GM23338 (cell line): Measurements from ENCODE around the gene IFNG-AS1. TPM values are rescaled to one million over a fixed set of nuclear protein-coding genes. Genes with fewer than 3 reads are reported as not detected.
A peak's percentile ranks its signal among the peaks of the same experiment; 100 is the strongest.

Experiments
- ATAC-seq: fragments of 200-7000 bp; cut with Tn5 transposase; 3 replicates; pipeline ENCODE4 v1.9.1; 2020
- DNase-seq: peaks from one replicate; pipeline ENCODE4 v3.0.0-alpha.2; 2015; ENCODE audit warnings: low spot score
- H2AFZ ChIP-seq: fragments of 200-600 bp; sonication (generic); 2 replicates; pipeline ENCODE4 v1.8.0; 2016; ENCODE audit warnings: antibody characterized with exemption, mild to moderate bottlenecking, moderate library complexity
- H3F3A ChIP-seq: fragments of 200-600 bp; sonication (generic); replicated peaks from 2 replicates; pipeline ENCODE4 v1.8.0; 2017; ENCODE audit warnings: antibody characterized with exemption, mixed run types, low read depth
- H3K27ac ChIP-seq: fragments of 200-600 bp; sonication (generic); 2 replicates; pipeline ENCODE4 v1.6.1; 2016; ENCODE audit warnings: low read depth
- H3K27me3 ChIP-seq: fragments of 200-600 bp; sonication (generic); 2 replicates; pipeline ENCODE4 v1.8.0; 2016; ENCODE audit warnings: mild to moderate bottlenecking, mixed run types, moderate library complexity; ENCODE audit not compliant: insufficient read depth
- H3K36me3 ChIP-seq: fragments of 200-600 bp; sonication (generic); 2 replicates; pipeline ENCODE4 v1.8.0; 2016; ENCODE audit warnings: mild to moderate bottlenecking; ENCODE audit not compliant: insufficient read depth
- H3K4me1 ChIP-seq: fragments of 200-600 bp; sonication (generic); 2 replicates; pipeline ENCODE4 v1.8.0; 2016; ENCODE audit warnings: mild to moderate bottlenecking, moderate library complexity; ENCODE audit not compliant: insufficient read depth
- H3K4me2 ChIP-seq: fragments of 200-600 bp; sonication (generic); 2 replicates; pipeline ENCODE4 v1.7.1; 2017; ENCODE audit warnings: mixed run types
- H3K4me3 ChIP-seq: fragments of 200-600 bp; sonication (generic); 2 replicates; pipeline ENCODE4 v1.6.1; 2016; ENCODE audit warnings: mixed run types
- H3K79me2 ChIP-seq: fragments of 200-600 bp; sonication (generic); replicated peaks from 2 replicates; pipeline ENCODE4 v1.8.0; 2017; ENCODE audit warnings: mild to moderate bottlenecking; ENCODE audit not compliant: insufficient read depth
- H3K9me2 ChIP-seq: fragments of 200-600 bp; sonication (generic); 2 replicates; pipeline ENCODE4 v1.8.0; 2017; ENCODE audit not compliant: insufficient read depth
- H4K20me1 ChIP-seq: fragments of 200-600 bp; sonication (generic); replicated peaks from 2 replicates; pipeline ENCODE4 v1.8.0; 2017; ENCODE audit warnings: mild to moderate bottlenecking; ENCODE audit not compliant: insufficient read depth
- H3K27ac Mint-ChIP-seq: 2 replicates; pipeline ENCODE4 v1.8.0; 2020; ENCODE audit warnings: inconsistent platforms, mild to moderate bottlenecking, moderate library complexity, mixed read lengths
- H3K27me3 Mint-ChIP-seq: 3 replicates; pipeline ENCODE4 v1.8.0; 2022; ENCODE audit warnings: low read depth, mild to moderate bottlenecking, moderate library complexity, mixed read lengths, inconsistent platforms; ENCODE audit not compliant: insufficient read depth, poor library complexity
- H3K36me3 Mint-ChIP-seq: 3 replicates; pipeline ENCODE4 v1.8.0; 2021; ENCODE audit warnings: low read depth, mild to moderate bottlenecking, inconsistent platforms, moderate library complexity, mixed read lengths
- H3K4me1 Mint-ChIP-seq: 3 replicates; pipeline ENCODE4 v1.8.0; 2020; ENCODE audit warnings: mild to moderate bottlenecking, inconsistent platforms, mixed read lengths
- H3K4me3 Mint-ChIP-seq: 3 replicates; pipeline ENCODE4 v1.8.0; 2021; ENCODE audit warnings: moderate library complexity, mild to moderate bottlenecking, inconsistent platforms, mixed read lengths
- H3K9me3 Mint-ChIP-seq: 3 replicates; pipeline ENCODE4 v1.8.0; 2020; ENCODE audit warnings: moderate library complexity, mild to moderate bottlenecking, inconsistent platforms, mixed read lengths
- CREB1 ChIP-seq: fragments of 250-450 bp; sonication (Bioruptor Pico); IDR thresholded peaks from 2 replicates; pipeline ENCODE4 v1.5.0; 2020; ENCODE audit warnings: low read depth, mild to moderate bottlenecking, moderate library complexity
- EZH2 ChIP-seq: fragments of 200-600 bp; sonication (generic); IDR thresholded peaks from one replicate; pipeline ENCODE4 v1.8.0; 2017; ENCODE audit warnings: antibody characterized with exemption, mild to moderate bottlenecking, low read depth; ENCODE audit not compliant: unreplicated experiment
- EZH2phosphoT487 ChIP-seq: fragments of 200-600 bp; sonication (generic); IDR thresholded peaks from one replicate; pipeline ENCODE4 v1.8.1; 2018; ENCODE audit warnings: antibody characterized with exemption; ENCODE audit not compliant: unreplicated experiment
- JUNB ChIP-seq: IDR thresholded peaks from one replicate; pipeline ENCODE4 v1.6.1; 2016; ENCODE audit warnings: antibody characterized with exemption; ENCODE audit not compliant: unreplicated experiment
- NANOG ChIP-seq: IDR thresholded peaks from 2 replicates; pipeline ENCODE4 v1.6.1; 2016; ENCODE audit warnings: antibody characterized with exemption, borderline replicate concordance
- ZNF331 ChIP-seq: fragments of 250-450 bp; sonication (Bioruptor Pico); IDR thresholded peaks from 2 replicates; pipeline ENCODE4 v1.5.0; 2020; ENCODE audit warnings: low read depth, mild to moderate bottlenecking, moderate library complexity
- polyA plus RNA-seq: library from polyadenylated mRNA; unstranded; fragments of >200 nt; fragmentation: Nextera tagmentation; extraction: Ambion mirVana; gene quantifications from 2 replicates; pipeline ENCODE4 v1.2.1, GENCODE V29; 2016
- total RNA-seq: library from RNA; depleted of rRNA; stranded (reverse); fragments of >200 nt; shearing (Covaris generic); gene quantifications from 2 replicates; pipeline ENCODE4 v1.2.3, GENCODE V29; 2014
- TF ChIP-seq, protein P1 (sequence below): IDR thresholded peaks from one replicate; pipeline ENCODE4 v1.6.1; 2018; ENCODE audit warnings: antibody characterized with exemption; ENCODE audit not compliant: unreplicated experiment
- TF ChIP-seq, protein P2 (sequence below): fragments of 250-450 bp; sonication (Bioruptor Pico); IDR thresholded peaks from 2 replicates; pipeline ENCODE4 v1.5.0; 2020; ENCODE audit warnings: mild to moderate bottlenecking, moderate library complexity
- TF ChIP-seq, protein P3 (sequence below), 2 experiments: fragments of 200-600 bp in 1 of 2; sonication (generic) in 1 of 2; conservative IDR thresholded peaks; 2 replicates each; pipeline versions ENCODE4 v1.5.1 to v1.6.1; 2016 to 2017; ENCODE audit warnings: antibody characterized with exemption in 2 of 2, low read depth in 2 of 2, mild to moderate bottlenecking in 2 of 2, moderate library complexity in 1 of 2

Gene IFNG-AS1
- total and polyA plus RNA-seq, 2 experiments from 2014 or later, result not detected

DNA sequence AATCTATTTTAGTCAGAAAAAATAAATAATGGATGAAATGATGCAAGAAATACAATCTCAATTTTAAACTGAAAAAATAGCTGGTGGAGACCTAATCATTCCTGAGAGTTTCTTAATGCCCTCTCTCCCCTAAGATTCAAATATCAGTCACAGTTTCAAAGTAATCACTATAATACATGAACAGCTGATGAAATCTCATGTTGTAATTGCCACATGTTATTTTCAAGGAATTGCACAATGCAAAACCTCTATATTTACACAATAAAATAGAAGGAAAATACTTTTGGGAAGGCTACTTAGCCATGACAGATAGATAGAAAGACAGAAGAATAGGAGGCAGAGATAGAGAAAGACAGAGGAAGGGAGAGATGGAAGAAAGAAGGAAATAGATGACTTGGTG lies 18.2 kb downstream of the IFNG-AS1 start (continued):
- TF ChIP-seq, protein P1, sequence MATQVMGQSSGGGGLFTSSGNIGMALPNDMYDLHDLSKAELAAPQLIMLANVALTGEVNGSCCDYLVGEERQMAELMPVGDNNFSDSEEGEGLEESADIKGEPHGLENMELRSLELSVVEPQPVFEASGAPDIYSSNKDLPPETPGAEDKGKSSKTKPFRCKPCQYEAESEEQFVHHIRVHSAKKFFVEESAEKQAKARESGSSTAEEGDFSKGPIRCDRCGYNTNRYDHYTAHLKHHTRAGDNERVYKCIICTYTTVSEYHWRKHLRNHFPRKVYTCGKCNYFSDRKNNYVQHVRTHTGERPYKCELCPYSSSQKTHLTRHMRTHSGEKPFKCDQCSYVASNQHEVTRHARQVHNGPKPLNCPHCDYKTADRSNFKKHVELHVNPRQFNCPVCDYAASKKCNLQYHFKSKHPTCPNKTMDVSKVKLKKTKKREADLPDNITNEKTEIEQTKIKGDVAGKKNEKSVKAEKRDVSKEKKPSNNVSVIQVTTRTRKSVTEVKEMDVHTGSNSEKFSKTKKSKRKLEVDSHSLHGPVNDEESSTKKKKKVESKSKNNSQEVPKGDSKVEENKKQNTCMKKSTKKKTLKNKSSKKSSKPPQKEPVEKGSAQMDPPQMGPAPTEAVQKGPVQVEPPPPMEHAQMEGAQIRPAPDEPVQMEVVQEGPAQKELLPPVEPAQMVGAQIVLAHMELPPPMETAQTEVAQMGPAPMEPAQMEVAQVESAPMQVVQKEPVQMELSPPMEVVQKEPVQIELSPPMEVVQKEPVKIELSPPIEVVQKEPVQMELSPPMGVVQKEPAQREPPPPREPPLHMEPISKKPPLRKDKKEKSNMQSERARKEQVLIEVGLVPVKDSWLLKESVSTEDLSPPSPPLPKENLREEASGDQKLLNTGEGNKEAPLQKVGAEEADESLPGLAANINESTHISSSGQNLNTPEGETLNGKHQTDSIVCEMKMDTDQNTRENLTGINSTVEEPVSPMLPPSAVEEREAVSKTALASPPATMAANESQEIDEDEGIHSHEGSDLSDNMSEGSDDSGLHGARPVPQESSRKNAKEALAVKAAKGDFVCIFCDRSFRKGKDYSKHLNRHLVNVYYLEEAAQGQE, result no peak
- TF ChIP-seq NANOG, result no peak

DNA sequence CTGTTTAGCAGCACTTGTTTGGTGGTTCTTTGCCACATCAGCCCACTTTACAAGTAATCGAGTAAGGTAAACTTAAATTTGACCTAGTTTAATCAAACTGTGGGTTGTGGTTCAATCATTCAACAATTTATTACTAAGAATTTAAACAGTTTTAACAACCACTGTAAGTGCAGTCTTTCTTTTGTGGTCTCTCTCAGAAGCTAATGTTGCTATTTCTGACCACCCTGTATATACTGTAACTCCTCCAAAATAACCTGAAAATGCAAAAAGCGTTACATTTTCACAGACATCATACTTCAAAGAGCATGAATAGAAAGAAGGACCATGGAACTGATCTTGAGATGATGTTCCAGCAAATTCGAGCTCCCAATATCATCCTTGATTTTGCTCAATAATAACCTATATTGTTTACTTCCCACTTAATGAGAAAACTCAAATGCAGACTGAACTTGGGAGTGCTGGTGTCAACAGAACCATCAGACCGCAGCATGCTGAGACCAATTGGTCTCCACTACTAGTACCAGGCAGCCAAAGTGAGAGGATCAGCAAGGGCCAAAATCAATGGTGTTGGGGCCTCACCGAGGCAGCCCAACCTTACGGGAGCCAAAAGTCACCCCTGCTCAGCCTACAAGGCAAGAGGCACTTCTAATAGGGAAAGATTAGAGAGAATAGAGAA lies 22.1 kb downstream of the IFNG-AS1 start:
- Histone ChIP-seq H3K79me2 (no peaks in the 10 kb centered on the region), H3F3A (no peaks in the 10 kb centered on the region), H4K20me1 (no peaks in the 10 kb centered on the region), H3K4me3 (no peak overlapping the region), H3K4me2 (no peak overlapping the region), H3K9me2 (peaks cover 10% of the 10 kb centered on the region; the same call in 1 of the 2 replicates), H3K4me1 (peaks cover 8% of the 10 kb centered on the region; the same call in 1 of the 2 replicates), H3K27me3 (no peaks in the 10 kb centered on the region), H3K27ac (no peak overlapping the region), H2AFZ (peak overlapping the region; percentile 77; the same call in 1 of the 2 replicates), H3K36me3 (no peaks in the 10 kb centered on the region)
- H3K27ac Mint-ChIP-seq, result no peak overlapping the region
- peaks cover 1% of the 10 kb centered on the region for H3K27me3 Mint-ChIP-seq
- no peak for DNase-seq
- H3K4me1 Mint-ChIP-seq, result peaks cover 13% of the 10 kb centered on the region; the same call in 2 of the 3 replicates
- TF ChIP-seq, protein P2, sequence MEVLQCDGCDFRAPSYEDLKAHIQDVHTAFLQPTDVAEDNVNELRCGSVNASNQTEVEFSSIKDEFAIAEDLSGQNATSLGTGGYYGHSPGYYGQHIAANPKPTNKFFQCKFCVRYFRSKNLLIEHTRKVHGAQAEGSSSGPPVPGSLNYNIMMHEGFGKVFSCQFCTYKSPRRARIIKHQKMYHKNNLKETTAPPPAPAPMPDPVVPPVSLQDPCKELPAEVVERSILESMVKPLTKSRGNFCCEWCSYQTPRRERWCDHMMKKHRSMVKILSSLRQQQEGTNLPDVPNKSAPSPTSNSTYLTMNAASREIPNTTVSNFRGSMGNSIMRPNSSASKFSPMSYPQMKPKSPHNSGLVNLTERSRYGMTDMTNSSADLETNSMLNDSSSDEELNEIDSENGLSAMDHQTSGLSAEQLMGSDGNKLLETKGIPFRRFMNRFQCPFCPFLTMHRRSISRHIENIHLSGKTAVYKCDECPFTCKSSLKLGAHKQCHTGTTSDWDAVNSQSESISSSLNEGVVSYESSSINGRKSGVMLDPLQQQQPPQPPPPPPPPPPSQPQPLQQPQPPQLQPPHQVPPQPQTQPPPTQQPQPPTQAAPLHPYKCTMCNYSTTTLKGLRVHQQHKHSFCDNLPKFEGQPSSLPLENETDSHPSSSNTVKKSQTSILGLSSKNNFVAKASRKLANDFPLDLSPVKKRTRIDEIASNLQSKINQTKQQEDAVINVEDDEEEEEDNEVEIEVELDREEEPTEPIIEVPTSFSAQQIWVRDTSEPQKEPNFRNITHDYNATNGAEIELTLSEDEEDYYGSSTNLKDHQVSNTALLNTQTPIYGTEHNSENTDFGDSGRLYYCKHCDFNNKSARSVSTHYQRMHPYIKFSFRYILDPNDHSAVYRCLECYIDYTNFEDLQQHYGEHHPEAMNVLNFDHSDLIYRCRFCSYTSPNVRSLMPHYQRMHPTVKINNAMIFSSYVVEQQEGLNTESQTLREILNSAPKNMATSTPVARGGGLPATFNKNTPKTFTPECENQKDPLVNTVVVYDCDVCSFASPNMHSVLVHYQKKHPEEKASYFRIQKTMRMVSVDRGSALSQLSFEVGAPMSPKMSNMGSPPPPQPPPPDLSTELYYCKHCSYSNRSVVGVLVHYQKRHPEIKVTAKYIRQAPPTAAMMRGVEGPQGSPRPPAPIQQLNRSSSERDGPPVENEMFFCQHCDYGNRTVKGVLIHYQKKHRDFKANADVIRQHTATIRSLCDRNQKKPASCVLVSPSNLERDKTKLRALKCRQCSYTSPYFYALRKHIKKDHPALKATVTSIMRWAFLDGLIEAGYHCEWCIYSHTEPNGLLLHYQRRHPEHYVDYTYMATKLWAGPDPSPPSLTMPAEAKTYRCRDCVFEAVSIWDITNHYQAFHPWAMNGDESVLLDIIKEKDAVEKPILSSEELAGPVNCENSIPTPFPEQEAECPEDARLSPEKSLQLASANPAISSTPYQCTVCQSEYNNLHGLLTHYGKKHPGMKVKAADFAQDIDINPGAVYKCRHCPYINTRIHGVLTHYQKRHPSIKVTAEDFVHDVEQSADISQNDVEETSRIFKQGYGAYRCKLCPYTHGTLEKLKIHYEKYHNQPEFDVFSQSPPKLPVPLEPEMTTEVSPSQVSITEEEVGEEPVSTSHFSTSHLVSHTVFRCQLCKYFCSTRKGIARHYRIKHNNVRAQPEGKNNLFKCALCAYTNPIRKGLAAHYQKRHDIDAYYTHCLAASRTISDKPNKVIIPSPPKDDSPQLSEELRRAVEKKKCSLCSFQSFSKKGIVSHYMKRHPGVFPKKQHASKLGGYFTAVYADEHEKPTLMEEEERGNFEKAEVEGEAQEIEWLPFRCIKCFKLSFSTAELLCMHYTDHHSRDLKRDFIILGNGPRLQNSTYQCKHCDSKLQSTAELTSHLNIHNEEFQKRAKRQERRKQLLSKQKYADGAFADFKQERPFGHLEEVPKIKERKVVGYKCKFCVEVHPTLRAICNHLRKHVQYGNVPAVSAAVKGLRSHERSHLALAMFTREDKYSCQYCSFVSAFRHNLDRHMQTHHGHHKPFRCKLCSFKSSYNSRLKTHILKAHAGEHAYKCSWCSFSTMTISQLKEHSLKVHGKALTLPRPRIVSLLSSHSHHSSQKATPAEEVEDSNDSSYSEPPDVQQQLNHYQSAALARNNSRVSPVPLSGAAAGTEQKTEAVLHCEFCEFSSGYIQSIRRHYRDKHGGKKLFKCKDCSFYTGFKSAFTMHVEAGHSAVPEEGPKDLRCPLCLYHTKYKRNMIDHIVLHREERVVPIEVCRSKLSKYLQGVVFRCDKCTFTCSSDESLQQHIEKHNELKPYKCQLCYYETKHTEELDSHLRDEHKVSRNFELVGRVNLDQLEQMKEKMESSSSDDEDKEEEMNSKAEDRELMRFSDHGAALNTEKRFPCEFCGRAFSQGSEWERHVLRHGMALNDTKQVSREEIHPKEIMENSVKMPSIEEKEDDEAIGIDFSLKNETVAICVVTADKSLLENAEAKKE (CRISPR knock-in tag), result no peak
- no peak for TF ChIP-seq EZH2phosphoT487
- no peak for TF ChIP-seq ZNF331 (CRISPR knock-in tag)
- no peak for TF ChIP-seq CREB1 (CRISPR knock-in tag)
- no peak for TF ChIP-seq JUNB
- TF ChIP-seq, protein P3, sequence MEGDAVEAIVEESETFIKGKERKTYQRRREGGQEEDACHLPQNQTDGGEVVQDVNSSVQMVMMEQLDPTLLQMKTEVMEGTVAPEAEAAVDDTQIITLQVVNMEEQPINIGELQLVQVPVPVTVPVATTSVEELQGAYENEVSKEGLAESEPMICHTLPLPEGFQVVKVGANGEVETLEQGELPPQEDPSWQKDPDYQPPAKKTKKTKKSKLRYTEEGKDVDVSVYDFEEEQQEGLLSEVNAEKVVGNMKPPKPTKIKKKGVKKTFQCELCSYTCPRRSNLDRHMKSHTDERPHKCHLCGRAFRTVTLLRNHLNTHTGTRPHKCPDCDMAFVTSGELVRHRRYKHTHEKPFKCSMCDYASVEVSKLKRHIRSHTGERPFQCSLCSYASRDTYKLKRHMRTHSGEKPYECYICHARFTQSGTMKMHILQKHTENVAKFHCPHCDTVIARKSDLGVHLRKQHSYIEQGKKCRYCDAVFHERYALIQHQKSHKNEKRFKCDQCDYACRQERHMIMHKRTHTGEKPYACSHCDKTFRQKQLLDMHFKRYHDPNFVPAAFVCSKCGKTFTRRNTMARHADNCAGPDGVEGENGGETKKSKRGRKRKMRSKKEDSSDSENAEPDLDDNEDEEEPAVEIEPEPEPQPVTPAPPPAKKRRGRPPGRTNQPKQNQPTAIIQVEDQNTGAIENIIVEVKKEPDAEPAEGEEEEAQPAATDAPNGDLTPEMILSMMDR (conservative IDR thresholded peaks at IDR 0.05; ENCODE audit: low read depth in 2 of 2), result no peak
- no peak for TF ChIP-seq EZH2
- no peak for ATAC-seq
- no peaks in the 10 kb centered on the region for H3K36me3 Mint-ChIP-seq
- H3K9me3 Mint-ChIP-seq, result no peaks in the 10 kb centered on the region; the same call in 2 of the 3 replicates
- no peak overlapping the region for H3K4me3 Mint-ChIP-seq
